CD4-positive, alpha-beta T cell treated with Interferon alpha-2 for 1 hour (primary cell): Measurements from ENCODE around the gene INTU.
"Not testable (repeated sequence)": the region's sequence is repeated elsewhere in the genome, so short reads cannot be mapped to it uniquely, and the experiment has no call there.

Experiments used
- DNase-seq, 2 donors: peaks; one replicate each; pipeline ENCODE4 v3.0.0-alpha.2; 2020 to 2022

Gene INTU

DNA sequence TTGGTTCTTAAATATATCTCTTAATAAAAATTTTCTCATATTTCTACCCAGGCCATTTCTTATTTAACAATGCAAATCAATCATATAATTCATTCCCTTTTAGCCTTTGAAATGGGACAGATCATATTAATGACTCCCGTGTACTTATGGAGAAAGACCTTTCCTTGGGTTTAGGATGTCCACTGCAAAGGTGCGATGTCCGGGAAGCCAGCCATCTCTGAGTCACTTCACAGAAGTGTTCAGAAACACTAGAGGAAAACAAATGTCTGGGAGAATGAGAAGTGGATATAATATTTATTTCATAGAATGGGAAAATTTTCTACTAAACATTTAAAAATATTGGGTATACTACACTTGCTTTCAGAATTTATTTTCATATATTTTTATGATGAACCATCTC, 15.3 kb downstream of the INTU start:
- no peak for DNase-seq

DNA sequence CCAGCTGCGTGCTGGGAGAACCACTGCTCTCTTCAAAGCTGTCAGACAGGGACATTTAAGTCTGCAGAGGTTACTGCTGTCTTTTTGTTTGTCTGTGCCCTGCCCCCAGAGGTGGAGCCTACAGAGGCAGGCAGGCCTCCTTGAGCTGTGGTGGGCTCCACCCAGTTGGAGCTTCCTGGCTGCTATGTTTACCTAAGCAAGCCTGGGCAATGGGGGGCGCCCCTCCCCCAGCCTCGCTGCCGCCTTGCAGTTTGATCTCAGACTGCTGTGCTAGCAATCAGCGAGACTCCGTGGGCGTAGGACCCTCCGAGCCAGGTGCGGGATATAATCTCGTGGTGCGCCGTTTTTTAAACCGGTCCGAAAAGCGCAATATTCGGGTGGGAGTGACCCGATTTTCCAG, 22.8 kb downstream of the INTU start:
- DNase-seq, result not testable (repeated sequence)

- no peak for DNase-seq
Observed at GRCh38 chr4:127656047-127656680, 23.4 kb downstream of the INTU start.

DNA sequence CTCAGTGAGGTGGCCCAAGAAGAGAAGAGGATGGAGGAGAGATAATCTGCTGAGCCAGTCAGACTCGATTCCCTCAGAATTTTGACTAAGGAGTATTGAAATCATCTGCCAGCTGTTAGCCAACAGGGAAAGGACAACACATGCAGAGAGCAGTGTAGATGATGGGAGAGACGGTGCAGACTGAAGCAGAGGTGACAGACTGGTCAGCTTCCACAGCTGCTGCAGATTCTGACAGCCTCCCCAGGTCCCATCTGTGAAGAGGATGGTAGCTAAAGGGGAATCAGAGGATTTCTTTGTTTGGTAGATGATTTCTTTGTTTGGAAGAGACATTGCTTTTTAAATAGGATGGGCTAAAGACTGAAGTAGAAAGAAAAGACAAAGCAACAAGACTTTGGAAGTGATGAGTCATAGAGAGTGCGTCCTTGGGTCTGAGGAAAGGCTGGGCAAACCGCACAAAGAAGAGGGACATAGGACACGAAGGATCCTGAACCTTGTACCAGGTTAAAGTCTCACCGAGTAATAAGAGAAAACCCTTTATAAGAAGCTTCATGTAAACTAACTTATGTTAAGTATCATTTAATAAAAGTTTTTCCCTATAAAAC, 27.6 kb downstream of the INTU start:
- DNase-seq, result no peak

DNA sequence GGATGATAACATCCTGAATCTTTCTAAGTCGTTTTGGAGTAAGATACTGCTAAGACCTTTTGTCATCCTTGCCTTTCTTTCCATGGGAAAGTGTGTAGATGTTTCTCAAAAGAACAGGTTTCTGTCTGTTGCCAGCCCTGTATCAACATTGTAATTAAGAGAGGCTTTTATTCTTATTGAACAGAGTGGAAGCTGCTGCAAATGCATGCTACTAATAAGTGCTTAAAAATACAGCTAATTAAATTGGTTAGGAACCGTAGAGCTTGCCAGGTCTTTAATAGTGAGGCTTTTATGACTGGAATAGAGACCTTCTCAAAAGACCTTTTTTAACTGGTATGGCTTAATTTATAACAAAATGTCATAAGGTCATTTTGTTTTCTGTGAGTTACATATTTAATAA, 34.4 kb downstream of the INTU start:
- no peak for DNase-seq

DNA sequence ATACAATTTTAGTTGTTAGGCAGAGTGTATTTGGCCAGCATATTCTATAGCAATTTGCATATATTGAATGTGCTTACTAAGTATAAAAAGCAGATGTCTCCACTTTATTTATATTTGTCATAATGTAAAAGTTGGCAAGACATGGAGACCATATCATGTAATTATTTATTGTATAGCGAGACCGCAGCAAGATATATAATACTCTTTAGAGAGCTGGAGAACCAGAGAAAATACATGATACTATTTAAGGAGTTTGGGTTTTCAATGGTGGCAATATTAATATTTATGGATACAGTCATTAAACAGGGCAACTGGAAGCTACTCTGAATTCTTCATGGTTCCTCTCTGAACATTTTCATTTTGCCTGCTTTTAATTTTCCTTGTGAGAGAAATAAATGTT, 35.0 kb downstream of the INTU start:
- DNase-seq, result no peak

GRCh38 chr4:127668770-127669169, 36.0 kb downstream of the INTU start:
- DNase-seq, result no peak

GRCh38 chr4:127669691-127670090, 36.9 kb downstream of the INTU start:
- DNase-seq, result no peak

DNA sequence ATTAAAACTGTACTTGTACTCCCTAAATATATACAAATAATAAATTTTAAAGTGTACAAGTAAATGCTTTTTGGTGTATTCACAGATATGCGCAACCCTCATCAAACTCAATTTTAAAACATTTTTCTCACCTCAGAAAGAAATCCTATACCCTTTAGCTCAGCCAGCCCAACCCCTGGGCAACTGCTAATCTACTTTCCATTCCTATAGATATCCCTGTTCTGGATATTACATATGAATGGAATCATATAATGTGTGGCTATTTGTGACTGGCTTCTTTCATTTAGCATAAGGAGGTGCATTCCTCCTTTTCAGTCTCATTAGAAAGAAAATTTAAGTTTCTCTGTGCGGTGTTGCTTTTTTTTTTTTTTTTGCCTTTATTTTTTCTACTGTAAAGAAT, 39.4 kb downstream of the INTU start:
- no peak for DNase-seq

GRCh38 chr4:127685292-127685691, 52.5 kb downstream of the INTU start:
- no peak for DNase-seq

- DNase-seq, result no peak
Observed at GRCh38 chr4:127686658-127687057, 53.9 kb downstream of the INTU start.

DNA sequence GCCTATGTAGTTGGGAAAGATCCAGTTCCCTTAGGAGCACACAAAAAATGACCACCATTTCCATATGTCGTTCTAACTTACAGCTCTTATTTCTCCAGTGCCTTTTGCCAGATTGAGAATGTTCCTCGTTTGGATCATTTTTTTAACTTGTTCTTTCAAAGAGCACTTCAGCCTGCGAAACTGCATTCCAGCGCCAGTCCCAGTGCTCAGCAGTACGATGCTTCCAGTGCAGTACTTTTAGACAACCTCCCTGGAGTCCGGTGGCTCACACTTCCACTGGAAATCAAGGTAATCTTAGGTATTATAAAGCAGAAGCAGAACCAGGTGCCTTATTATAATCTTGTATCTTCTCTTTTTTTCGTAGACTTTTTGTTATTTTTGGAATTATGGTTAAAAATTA, 54.8 kb downstream of the INTU start:
- DNase-seq, result no peak

GRCh38 chr4:127698789-127699200, 66.0 kb downstream of the INTU start:
- no peak for DNase-seq

GRCh38 chr4:127708985-127709384, 76.2 kb downstream of the INTU start:
- DNase-seq, result no peak

- DNase-seq, result no peak
Observed at GRCh38 chr4:127709456-127709855, 76.7 kb downstream of the INTU start.

- no peak for DNase-seq
Observed at GRCh38 chr4:127730142-127730913, 97.6 kb downstream of the INTU start, which contains the start of gene SLC25A31. TSS of gene SLC25A31 (plus strand) at chr4:127730400. CDS start at chr4:127730546, 146 bp downstream.

- no peak for DNase-seq
Observed at GRCh38 chr4:127731406-127731805, 98.6 kb downstream of the INTU start.

DNA sequence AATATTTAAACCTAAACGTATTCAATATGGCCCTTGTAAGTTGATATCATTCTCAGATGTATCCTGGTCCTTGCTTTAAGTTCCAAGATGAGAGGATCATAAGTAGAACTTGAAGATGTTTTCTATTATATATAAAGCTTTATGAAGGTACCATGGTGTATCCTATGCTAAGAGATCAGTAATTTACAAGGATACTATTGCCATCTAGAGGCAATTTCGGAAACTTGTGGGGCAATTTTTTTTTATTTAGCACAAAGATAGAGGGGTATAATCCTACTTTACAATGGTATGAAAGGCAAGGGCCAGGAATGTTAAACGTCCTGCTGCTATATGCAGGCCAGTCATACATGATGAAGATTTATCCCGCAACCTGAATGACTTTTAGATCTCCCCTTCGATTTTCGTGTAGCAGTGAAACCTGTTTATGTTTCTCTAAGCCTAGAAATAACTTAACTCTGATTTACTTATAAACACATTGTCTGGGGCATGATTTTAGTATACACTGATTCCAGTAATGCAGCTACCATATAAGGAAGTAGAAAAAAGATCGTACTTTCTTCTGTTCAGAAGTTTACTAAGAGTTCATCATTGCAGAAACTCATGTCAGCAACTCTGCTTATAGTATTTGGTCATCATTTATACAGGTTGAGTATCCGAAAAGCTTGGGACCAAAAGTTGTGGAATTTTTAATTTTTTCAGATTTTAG, 100.0 kb downstream of the INTU start:
- DNase-seq, result peak in 1 of 2 donors; percentile 3

- no peak for DNase-seq
Observed at GRCh38 chr4:127734976-127735375, 102.2 kb downstream of the INTU start.

DNA sequence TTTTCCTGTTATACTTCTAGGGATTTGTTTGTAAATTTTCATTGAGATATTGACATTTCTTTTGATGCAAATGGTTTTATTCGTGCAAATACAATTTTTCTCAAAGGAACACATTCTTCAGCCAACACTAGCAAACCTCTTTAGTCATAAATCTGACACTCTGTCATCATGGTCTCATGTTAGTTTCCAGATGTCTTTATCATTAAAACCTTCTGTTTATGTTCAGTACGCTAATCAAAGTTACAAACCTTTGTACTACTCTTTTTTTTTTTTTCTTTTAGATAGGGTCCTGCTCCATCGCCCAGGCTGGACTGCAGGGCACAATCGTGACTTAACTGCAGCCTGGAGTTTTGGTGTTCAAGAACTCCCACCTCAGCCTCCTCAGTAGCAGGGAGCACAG, 104.5 kb downstream of the INTU start:
- DNase-seq, result no peak

- DNase-seq, result no peak
Observed at GRCh38 chr4:127741247-127741646, 108.5 kb downstream of the INTU start.

GRCh38 chr4:127747883-127748282, 115.1 kb downstream of the INTU start:
- DNase-seq, result no peak

DNA sequence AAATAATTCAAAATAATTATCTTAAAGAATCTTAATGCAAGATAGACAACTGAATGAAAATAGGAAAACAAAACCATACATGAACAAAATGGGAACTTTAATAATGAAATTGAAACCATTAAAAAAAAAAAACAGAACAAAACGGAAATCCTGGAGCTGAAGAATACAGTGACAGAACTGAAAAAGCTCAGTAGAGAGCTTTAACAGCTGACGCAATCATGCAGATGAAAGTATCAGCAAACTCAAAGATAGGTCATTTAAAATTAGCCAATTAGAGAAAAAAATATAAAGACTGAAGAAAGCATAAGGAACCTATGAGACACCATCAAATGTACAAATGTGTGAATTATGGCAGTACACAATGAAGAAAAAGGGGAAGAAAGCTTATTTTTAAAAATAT, 116.2 kb downstream of the INTU start:
- no peak for DNase-seq

- DNase-seq, result no peak
Observed at GRCh38 chr4:127756906-127757305, 124.1 kb downstream of the INTU start.
